HG03097 (cell line): ENCODE results near the gene CYP8B1.

Experiments used
- ATAC-seq: cut with Tn5 transposase; IDR thresholded peaks from one replicate; pipeline ENCODE4 v1.9.1; 2021; ENCODE audit not compliant: unreplicated experiment, low FRiP score

The CYP8B1 gene

DNA sequence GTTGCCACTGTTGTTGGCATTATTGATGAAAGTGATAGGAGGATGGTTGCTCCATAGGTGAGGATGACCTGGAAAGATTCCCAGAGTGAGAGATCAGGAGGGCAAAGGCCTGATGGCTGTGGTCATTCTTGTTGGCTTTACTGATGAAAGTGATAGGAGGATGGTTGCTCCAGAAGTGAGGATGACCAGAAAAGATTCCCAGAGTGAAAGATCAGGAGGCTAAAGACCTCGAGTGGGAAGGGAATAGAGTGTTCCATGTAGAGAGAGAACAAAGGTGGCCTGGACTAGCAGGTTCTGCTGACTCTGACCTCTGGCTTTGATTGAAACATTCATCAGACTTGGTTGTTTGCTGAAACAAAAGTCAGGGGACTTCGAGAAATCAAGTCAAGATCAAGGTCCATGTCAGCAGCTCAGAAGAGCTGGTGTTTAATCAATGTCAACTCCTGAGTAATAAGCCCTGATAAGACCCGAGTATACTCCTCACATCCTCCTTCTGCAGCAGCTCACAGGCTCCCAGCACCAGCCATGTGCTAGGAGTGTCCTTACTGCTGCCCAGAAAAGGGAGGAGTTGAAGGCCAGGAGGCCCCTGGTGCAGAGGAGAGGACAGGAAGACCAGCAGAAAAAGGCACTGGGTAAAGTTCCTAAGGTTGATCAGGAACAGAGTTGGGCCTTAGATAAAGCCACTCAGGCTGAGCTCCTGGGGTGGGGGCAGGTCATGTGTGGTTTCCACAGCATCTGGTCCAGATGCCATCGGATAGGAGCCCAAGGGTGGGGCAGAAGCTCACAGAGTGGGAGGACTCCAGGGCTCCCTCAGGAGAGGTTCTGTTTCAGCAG is 19.9 kb downstream of the CYP8B1 start:
- ATAC-seq = no peak

GRCh38 chr3:42855219-42855546 is 20.5 kb downstream of the CYP8B1 start:
- ATAC-seq = no peak

- no peak for ATAC-seq
These were observed 21.9 kb downstream of the CYP8B1 start for GRCh38 chr3:42853739-42854302.

DNA sequence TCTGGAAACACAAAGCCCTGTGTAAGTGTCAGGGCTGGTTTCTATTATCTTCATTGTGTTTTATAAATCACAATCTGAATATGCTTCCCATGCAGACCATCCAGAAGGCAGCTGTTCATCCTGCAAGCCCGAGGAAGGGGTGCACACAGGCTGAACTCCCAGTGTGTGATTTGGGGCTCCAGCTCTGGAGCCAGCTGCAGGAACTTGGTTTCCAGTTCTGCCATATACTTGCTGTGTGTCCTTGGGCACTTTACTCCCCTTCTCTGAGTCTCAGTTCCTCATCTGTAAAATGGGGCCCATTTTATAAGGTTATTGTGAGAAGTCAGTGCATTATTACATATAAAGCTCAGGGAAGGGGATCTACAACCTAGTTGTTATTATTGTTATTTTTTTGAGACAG is 22.6 kb downstream of the CYP8B1 start:
- ATAC-seq = no peak

GRCh38 chr3:42852441-42852840 is 23.2 kb downstream of the CYP8B1 start:
- no peak for ATAC-seq

- no peak for ATAC-seq
These were observed 24.3 kb downstream of the CYP8B1 start for GRCh38 chr3:42851228-42851834.

DNA sequence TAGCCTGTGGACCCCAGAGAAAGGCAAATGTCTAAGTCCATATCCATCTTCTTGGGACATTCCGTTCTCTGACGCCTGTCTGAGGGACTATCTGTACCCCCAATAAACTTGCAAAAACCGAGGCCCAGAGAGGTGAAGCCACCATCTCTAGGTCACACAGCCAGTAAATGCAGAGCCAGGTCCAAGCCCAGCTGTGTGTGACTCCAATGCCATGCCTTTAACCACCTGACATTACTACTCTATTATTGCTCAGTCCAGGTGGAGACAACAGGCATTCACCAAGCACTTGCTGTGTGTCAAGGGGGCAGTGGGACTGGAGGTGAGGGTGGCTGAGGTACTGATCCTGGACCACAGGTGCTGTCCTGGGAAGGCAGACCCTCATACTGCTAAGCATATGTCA is 25.4 kb downstream of the CYP8B1 start:
- ATAC-seq = no peak

DNA sequence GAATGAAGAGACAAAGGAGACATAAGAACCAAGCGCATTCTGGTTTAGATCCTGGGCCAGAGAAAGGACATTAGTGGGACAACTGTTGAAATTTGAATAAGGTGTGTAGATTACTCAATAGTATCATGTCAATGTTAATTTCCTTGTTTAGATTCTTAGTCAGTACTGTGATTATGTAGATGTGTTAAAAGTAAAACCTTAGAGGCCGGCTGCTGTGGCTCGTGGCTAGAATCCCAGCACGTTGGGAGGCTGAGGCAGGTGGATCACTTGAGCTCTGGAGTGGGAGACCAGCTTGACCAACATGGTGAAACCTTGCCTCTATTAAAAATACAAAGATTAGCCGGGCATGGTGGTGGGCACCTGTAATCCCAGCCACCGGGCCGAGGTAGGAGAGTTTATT is 26.7 kb downstream of the CYP8B1 start:
- no peak for ATAC-seq

- no peak for ATAC-seq
These were observed 27.9 kb downstream of the CYP8B1 start for GRCh38 chr3:42847731-42848130.

GRCh38 chr3:42846685-42847522 is 28.8 kb downstream of the CYP8B1 start:
- ATAC-seq = no peak

- no peak for ATAC-seq
These were observed 30.9 kb downstream of the CYP8B1 start for GRCh38 chr3:42844815-42845214.

- no peak for ATAC-seq
These were observed 31.3 kb downstream of the CYP8B1 start for GRCh38 chr3:42844412-42844713.

- ATAC-seq = no peak
These were observed 31.8 kb downstream of the CYP8B1 start for GRCh38 chr3:42843713-42844411.

DNA sequence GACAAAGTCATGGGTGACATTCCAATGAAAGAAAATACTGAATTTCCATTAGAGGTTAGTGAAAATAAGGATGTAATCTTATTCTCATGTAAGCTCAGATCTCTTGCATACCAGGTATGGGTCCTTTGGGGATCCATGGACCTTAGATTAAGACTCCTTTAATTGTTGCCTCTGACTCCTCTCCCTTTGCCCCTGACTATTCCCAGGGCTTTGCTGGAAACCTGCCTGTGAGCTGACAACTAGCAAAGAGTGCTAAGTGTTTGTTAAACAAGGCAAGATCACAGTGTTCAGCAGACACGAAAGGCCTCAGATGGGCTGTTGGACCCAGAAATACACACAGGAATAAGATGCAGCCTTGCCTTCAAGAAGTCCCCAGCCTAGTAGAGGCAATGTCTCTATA is 34.3 kb downstream of the CYP8B1 start:
- ATAC-seq = no peak

GRCh38 chr3:42839616-42840015 is 36.1 kb downstream of the CYP8B1 start:
- ATAC-seq = no peak

- ATAC-seq = no peak
These were observed 37.1 kb downstream of the CYP8B1 start for GRCh38 chr3:42838571-42838970.

- ATAC-seq = no peak
These were observed 39.2 kb downstream of the CYP8B1 start for GRCh38 chr3:42836150-42837123.

DNA sequence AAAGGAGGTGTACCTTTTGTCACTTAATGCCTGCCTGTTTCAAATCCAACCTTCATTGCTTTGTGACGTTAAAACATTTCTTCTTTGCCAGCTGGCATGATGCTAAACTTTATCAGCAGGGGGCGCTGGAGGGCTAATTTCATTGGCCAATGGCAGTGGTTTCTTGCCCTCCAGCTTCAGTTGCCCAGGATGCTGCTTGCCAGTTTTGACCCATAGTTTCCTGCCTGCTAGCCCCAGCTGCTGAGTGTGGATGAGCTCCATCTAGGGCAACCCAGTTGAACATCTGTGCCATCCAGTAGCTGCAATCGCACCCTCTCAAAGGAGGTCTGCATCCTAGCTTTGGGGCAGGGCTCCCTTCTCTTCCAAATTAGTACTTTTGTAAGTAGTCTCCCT is 44.4 kb downstream of the CYP8B1 start:
- ATAC-seq = no peak

DNA sequence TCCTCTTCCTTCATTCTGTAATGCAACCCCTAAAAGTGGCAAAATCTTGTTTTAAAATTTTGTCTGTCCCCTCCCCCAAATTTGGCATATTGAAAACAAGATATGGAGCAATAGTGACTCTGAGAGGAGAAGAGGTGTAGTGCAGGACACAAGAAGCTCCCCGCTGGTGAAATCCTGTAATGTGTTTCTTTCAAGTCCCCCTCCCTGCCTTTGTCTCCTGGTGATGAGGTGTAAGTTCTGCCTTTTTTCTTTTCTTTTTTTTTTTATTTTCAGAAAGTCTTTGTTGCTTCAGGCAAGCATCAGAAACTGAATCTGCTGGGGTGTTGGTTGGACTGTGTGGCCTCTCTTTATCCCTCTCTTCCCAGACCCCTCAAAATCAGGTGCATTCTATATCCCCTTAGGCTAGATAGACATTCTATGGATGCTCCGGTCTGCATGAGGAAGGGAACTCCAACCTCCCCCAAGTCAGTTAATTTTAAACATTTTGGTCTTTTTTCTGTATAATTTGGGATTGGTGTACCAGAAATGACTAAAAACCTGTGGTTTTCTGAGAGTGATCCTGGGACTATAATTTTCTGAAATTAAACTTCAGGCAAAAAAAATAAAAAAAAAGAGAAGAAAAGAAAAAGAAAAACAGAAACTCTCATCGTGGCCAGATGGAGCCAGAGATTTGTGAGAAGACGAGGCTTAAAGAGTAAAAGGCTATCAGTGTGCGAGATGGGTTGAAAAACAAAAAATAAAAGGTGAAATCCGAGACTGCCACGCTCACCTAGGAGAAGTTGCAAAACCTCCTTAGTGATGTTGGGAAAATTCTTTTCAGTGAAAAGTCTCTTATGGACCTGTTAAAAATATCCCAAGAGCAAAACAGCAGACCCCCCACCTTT is 45.0 kb downstream of the CYP8B1 start:
- ATAC-seq = no peak
